NT2/D1 (cell line): ENCODE results near the gene LDLRAD4.

ENCODE experiments used
- SUZ12 ChIP-seq: IDR thresholded peaks from 2 replicates; pipeline ENCODE4 v1.6.1; 2011; ENCODE audit not compliant: insufficient read length, insufficient read depth; ENCODE audit errors: extremely low read depth
- YY1 ChIP-seq: IDR thresholded peaks from 2 replicates; pipeline ENCODE4 v1.6.1; 2011; ENCODE audit not compliant: insufficient read length, insufficient read depth
- ZNF274 ChIP-seq: IDR thresholded peaks from 2 replicates; pipeline ENCODE4 v1.6.1; 2011; ENCODE audit warnings: mild to moderate bottlenecking, low read depth, low read length

GRCh38 chr18:13603304-13604019 lies 384.9 kb downstream of the LDLRAD4 start:
- TF ChIP-seq YY1 = no peak
- no peak for TF ChIP-seq ZNF274
- TF ChIP-seq SUZ12 = no peak
